K562 (cell line): Measurements from ENCODE around the gene SESN3. TPM values are rescaled to one million over a fixed set of nuclear protein-coding genes. Genes with fewer than 3 reads are reported as not detected.

Source experiments
- ATAC-seq: fragments of 200-7000 bp; cut with Tn5 transposase; 3 replicates; pipeline ENCODE4 v1.9.1; 2020; ENCODE audit warnings: moderate library complexity
- BruUV-seq: library from RNA; stranded (reverse); fragments of 400-500 nt; replicated peaks from 2 replicates; lab custom pipeline; 2021; lab: Mats Ljungman, UMichigan
- CTCF ChIA-PET: fragments of 300-600 bp; formaldehyde crosslinking; extraction: SDS; loops from one replicate; lab custom pipeline; 2021; ENCODE audit warnings: low intra/inter-chr PET ratio; lab: Yijun Ruan, JAX
- POLR2A ChIA-PET: fragments of 300-600, 350-650 bp; sonication (Branson Sonifier 250); formaldehyde crosslinking; extraction: SDS; loops from one replicate; lab custom pipeline; 2021; ENCODE audit warnings: antibody characterized with exemption, inconsistent platforms; lab: Yijun Ruan, JAX
- DNase-seq, 4 experiments: peaks; one replicate each; pipeline versions ENCODE4 v3.0.0 to v3.0.0-alpha.2; 2011 to 2018; ENCODE audit warnings: low spot score in 3 of 4, mixed read lengths in 3 of 4; ENCODE audit errors: extremely low read depth in 1 of 4
- FAIRE-seq: peaks from 2 replicates; lab custom pipeline; 2011; peaks lifted over from hg19 to GRCh38; lab: Jason Lieb, UNC
- H2AFZ ChIP-seq: 2 replicates; pipeline ENCODE4 v1.6.0; 2011; ENCODE audit warnings: low read depth, low read length, control low read depth, inconsistent platforms
- H3K27ac ChIP-seq: fragments of 200-600 bp; 3 replicates; pipeline ENCODE4 v1.8.0; 2011; ENCODE audit warnings: low read depth, mild to moderate bottlenecking, control low read depth, inconsistent platforms, low read length, moderate library complexity, mixed read lengths; ENCODE audit errors: extremely low read depth
- H3K27me3 ChIP-seq, 2 experiments: fragments of 300-600 bp in 1 of 2; 2 replicates in 1 of 2; 3 replicates in 1 of 2; pipeline versions ENCODE4 v1.6.0 to v1.8.0; 2011; ENCODE audit warnings: inconsistent platforms in 2 of 2, low read length in 2 of 2, mild to moderate bottlenecking in 1 of 2, mixed read lengths in 1 of 2, moderate library complexity in 1 of 2; ENCODE audit not compliant: control insufficient read depth in 2 of 2, insufficient read depth in 2 of 2
- H3K36me3 ChIP-seq: fragments of 300-600 bp; 3 replicates; pipeline ENCODE4 v1.8.0; 2011; ENCODE audit warnings: mild to moderate bottlenecking, low read length, inconsistent platforms; ENCODE audit not compliant: control insufficient read depth, insufficient read depth
- H3K4me1 ChIP-seq, 2 experiments: fragments of 200-600 bp in 1 of 2; replicated peaks in 1 of 2; 2 replicates in 1 of 2; 3 replicates in 1 of 2; pipeline versions ENCODE4 v1.5.1 to v1.8.0; 2011; ENCODE audit warnings: inconsistent platforms in 2 of 2, low read length in 2 of 2, mild to moderate bottlenecking in 1 of 2, mixed read lengths in 1 of 2, moderate library complexity in 1 of 2; ENCODE audit not compliant: control insufficient read depth in 2 of 2, insufficient read depth in 2 of 2
- H3K4me2 ChIP-seq: 2 replicates; pipeline ENCODE4 v1.6.1; 2011; ENCODE audit warnings: low read length, control low read depth, inconsistent platforms, mixed read lengths; ENCODE audit not compliant: insufficient read depth
- H3K4me3 ChIP-seq: fragments of 200-600 bp; sonication (generic), shearing (Covaris generic); 2 replicates; pipeline ENCODE4 v1.5.1; 2016; ENCODE audit warnings: control low read depth, inconsistent platforms
- H3K79me2 ChIP-seq: fragments of 200-600 bp; 3 replicates; pipeline ENCODE4 v1.8.0; 2011; ENCODE audit warnings: low read length, inconsistent platforms; ENCODE audit not compliant: control insufficient read depth, insufficient read depth
- H3K9ac ChIP-seq, 2 experiments: 2 replicates each; pipeline versions ENCODE4 v1.6.0 to v1.6.1; 2011; ENCODE audit warnings: low read depth in 2 of 2, low read length in 2 of 2, control low read depth in 1 of 2, inconsistent platforms in 1 of 2, mild to moderate bottlenecking in 1 of 2, mixed read lengths in 1 of 2; ENCODE audit not compliant: insufficient read depth in 1 of 2
- H3K9me1 ChIP-seq: one replicate; pipeline ENCODE4 v1.6.0; 2011; ENCODE audit warnings: inconsistent platforms, mild to moderate bottlenecking, low read length, moderate library complexity; ENCODE audit not compliant: control insufficient read depth, insufficient read depth
- H3K9me3 ChIP-seq: replicated peaks from 2 replicates; pipeline ENCODE4 v1.5.1; 2011; ENCODE audit warnings: low read depth, low read length, inconsistent platforms; ENCODE audit not compliant: control insufficient read depth, insufficient read depth
- H4K20me1 ChIP-seq: replicated peaks from 2 replicates; pipeline ENCODE4 v1.6.1; 2011; ENCODE audit warnings: low read length, inconsistent platforms, mixed read lengths; ENCODE audit not compliant: control insufficient read depth, insufficient read depth
- ARID1B ChIP-seq: fragments of 450-650 bp; IDR thresholded peaks from 2 replicates; pipeline ENCODE4 v1.6.1; 2016; ENCODE audit warnings: antibody characterized with exemption, mild to moderate bottlenecking, inconsistent platforms
- ELF1 ChIP-seq: fragments of 200-800 bp; sonication (Bioruptor generic); IDR thresholded peaks from 2 replicates; pipeline ENCODE4 v1.6.1; 2016; ENCODE audit warnings: missing genetic modification characterization, missing compliant biosample characterization
- MEF2A ChIP-seq: IDR thresholded peaks from 2 replicates; pipeline ENCODE4 v1.6.1; 2011; ENCODE audit warnings: low read depth, mild to moderate bottlenecking, low read length, moderate library complexity; ENCODE audit not compliant: control insufficient read depth
- MGA ChIP-seq: fragments of 450-650 bp; IDR thresholded peaks from 2 replicates; pipeline ENCODE4 v1.6.1; 2016; ENCODE audit warnings: mild to moderate bottlenecking, moderate library complexity
- OTX1 ChIP-seq: fragments of 450-650 bp; formaldehyde crosslinking; IDR thresholded peaks from 2 replicates; pipeline ENCODE4 v1.4.0; 2022; ENCODE audit warnings: mild to moderate bottlenecking
- ZMIZ1 ChIP-seq, 2 experiments: fragments of 150-350 bp in 1 of 2; IDR thresholded peaks; 2 replicates each; pipeline ENCODE4 v1.6.1; 2012 to 2016; ENCODE audit warnings: low read depth in 2 of 2, low read length in 2 of 2, mild to moderate bottlenecking in 1 of 2, moderate library complexity in 1 of 2
- ZNF431 ChIP-seq: sonication (generic); formaldehyde crosslinking; IDR thresholded peaks from 2 replicates; pipeline ENCODE4 v1.8.0; 2022; ENCODE audit warnings: mild to moderate bottlenecking, missing genetic modification reagents
- WGBS: fragments of 100-300 bp; shearing (Covaris generic); methylation state at CpG from one replicate; pipeline ENCODE4 v1.1.6; 2016; ENCODE audit warnings: low coverage, mixed read lengths; ENCODE audit not compliant: insufficient coverage; ENCODE audit errors: missing lambda C conversion rate; 5-methylcytosine and 5-hydroxymethylcytosine counted together
- in situ Hi-C: fragments of 300-500 bp; cut with MboI; formaldehyde crosslinking; loops from 4 replicates; pipeline ENCODE4 v1.15.0; 2018; ENCODE audit warnings: inconsistent platforms, mixed read lengths
- intact Hi-C: fragments of 100-400 bp; cut with micrococcal nuclease; formaldehyde crosslinking; loops from 2 replicates; pipeline ENCODE4 v1.14.2; 2022
- polyA plus RNA-seq, 8 experiments: library from polyadenylated mRNA; depleted of rRNA in 4 of 8; stranded (reverse) in 5 of 8; unstranded in 3 of 8; fragments of >200 nt; fragmentation: Nextera tagmentation in 2 of 8; fragmentation: Illumina TruSeq in 1 of 8; extraction: Ambion mirVana in 2 of 8; extraction: Trizol in 1 of 8; gene quantifications; 2 replicates each; pipeline versions ENCODE4 v1.2.1 to v1.2.3, GENCODE V29; 2011 to 2014; ENCODE audit warnings: inconsistent platforms in 1 of 8, missing spikeins in 1 of 8
- total RNA-seq, 7 experiments: library from RNA; depleted of rRNA in 6 of 7; stranded (reverse); fragments of >200 nt in 6 of 7; fragmentation: Illumina TruSeq in 2 of 7; extraction: Trizol in 2 of 7; gene quantifications; 2 replicates each; pipeline versions ENCODE4 v1.2.1 to v1.2.3, GENCODE V29; 2011 to 2021; ENCODE audit warnings: low replicate concordance in 1 of 7

SESN3 gene
- total and polyA plus RNA-seq, 9 of the 15 experiments (the other 6 are each of a cell fraction or from before 2014, with no cell fraction given), result 0.44 to 2.6 (median 1.5) TPM

GRCh38 chr11:95132956-95133355 is 98.0 kb downstream of the SESN3 start:
- Histone ChIP-seq H3K27me3 (no peaks in the 10 kb centered on the region), H3K27ac (no peak overlapping the region), H3K9ac (no peak overlapping the region), H3K79me2 (no peaks in the 10 kb centered on the region), H3K9me3 (no peaks in the 10 kb centered on the region), H4K20me1 (no peaks in the 10 kb centered on the region), H3K4me2 (no peak overlapping the region), H3K4me1 (peaks cover 0 to 2% of the 10 kb centered on the region in 2 experiments; a peak in 2 of 5 replicates), H2AFZ (no peak overlapping the region), H3K4me3 (no peak overlapping the region), H3K36me3 (peaks cover 7% of the 10 kb centered on the region; the same call in 2 of the 3 replicates), H3K9me1 (no peaks in the 10 kb centered on the region)
- no peak for ATAC-seq
- in situ Hi-C loops (no loop called here), intact Hi-C loops (no loop called here)
- no TSS peak for BruUV-seq
- 58% methylated on average over 2 of the region's 2 CpGs for WGBS
- ChIA-PET CTCF (no interaction called here), POLR2A (interaction anchor here (1.2 to 1.3 kb wide), 2 partner anchors 43 to 63 kb away, joined by 3 to 5 read pairs; partner anchors contain the start of gene ENDOD1)
- no peak for DNase-seq
- FAIRE-seq, result no peak
- TF ChIP-seq MEF2A (no peak), MGA (no peak), OTX1 (CRISPR knock-in tag) (no peak), ARID1B (no peak), ZMIZ1 (IDR thresholded peaks at IDR 0.05; ENCODE audit: low read depth in 2 of 2, low read length in 2 of 2) (no peak), ELF1 (no peak), ZNF431 (no peak)
